AML-193 (cell line): ENCODE measurements around the gene FRMD4A.
"Not testable (repeated sequence)": the region's sequence is repeated elsewhere in the genome, so short reads cannot be mapped to it uniquely, and the experiment has no call there.

Source experiments
- DNase-seq, 2 experiments: peaks; one replicate each; lab custom pipeline; 2025; lab: John Stamatoyannopoulos, UW

FRMD4A gene

DNA sequence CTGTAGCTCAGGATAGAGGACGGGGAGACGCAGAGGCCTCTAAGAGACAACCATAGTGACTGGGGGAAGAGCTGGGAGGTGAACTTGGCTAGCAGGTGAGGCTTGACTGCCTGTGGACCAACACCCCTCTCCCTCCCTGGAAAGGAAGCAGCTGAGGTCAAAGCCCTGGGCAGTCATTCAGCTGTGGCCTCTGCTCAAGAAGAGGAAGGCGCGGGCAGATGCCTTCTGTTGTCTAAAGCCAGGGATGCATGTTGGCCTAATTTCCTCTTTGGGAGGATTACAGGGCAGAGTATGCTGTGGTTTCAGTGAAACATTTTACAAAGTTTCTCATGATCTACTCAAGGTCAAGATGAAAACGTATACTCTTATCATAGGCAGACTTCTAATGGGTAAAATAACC is 416.8 kb downstream of the FRMD4A start:
- no peak for DNase-seq

DNA sequence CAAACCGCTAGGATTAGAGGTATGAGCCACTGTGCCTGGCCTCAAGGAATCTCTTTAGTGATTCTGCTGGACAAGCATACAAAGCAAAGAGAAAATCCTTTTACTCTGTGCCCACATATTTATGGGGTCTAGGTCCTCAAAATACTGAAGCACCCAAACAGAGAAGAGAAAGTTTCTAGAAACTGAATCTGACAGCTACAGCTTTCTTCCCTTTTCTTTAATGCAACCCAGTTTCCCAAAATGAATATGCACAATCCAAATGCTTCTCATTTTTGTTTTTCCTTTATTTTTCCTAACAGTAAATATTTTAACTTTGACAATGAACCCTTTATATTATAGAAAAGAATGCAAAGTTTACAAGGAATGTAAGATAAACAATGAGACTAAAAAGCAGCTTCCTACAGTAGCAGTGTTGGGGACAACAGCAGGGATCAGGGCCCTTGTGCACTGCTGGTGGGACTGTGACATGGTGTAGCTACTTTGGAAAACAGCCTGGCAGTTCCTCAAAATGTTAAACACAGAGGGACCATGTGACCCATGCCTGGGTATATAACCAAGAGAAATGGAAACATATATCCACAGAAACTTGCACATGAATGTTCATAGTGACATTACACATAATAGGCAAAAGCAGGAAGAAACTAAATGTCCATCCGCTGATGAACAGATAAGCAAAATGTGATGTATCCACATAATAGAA is 418.8 kb downstream of the FRMD4A start:
- DNase-seq: no peak

DNA sequence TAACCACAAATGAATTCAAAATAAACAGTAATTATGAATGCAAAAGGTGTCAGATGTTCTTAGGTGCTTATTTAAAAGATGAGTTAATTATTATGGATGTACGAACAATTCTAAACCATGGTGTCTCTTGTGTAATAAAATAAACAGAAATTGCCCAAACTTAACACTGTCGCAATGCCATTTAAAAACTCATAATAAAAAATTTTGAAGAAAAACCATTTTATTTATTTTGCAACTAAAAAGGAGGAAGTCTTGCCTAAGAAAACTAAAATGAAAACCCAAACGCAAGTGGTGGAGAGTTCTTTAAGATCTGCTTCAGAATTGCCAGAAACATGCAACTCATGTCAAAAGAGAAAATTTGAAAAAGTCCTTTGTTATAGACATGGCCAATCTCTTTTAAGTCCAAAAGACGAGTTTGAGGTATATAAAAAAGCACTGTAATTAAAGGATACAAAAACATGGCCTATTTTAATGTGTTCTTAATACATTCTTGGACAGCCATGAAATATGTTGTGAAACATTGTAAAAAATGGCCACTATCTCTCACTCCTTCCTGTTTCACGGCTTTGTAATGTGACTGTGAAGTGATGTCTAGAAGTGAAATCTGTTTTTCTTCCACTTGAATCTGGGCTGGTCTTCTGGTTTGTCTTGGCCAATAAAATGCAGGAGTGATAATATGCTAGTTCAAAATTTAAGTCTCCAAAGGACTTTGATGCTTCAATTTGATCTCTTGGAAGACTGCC is 421.0 kb downstream of the FRMD4A start:
- DNase-seq: no peak

DNA sequence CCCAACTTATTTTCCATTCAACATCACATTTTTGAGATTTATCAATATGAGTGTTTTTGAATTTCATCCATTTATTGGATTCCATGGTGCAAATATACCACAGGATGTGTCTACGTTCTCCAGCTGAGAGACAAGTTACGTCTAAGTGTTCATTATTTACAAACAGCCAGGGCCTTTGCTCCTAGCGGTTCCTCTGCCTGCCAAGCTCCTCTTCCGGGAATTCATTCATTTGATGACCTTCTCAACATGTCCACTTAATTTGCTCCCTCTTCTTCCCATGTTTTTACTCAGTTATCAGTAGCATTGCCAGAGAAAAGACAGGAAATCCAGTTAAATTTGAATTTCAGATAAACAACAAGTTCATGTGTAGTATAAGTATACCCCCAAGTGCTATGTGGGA is 422.2 kb downstream of the FRMD4A start:
- DNase-seq: no peak

DNA sequence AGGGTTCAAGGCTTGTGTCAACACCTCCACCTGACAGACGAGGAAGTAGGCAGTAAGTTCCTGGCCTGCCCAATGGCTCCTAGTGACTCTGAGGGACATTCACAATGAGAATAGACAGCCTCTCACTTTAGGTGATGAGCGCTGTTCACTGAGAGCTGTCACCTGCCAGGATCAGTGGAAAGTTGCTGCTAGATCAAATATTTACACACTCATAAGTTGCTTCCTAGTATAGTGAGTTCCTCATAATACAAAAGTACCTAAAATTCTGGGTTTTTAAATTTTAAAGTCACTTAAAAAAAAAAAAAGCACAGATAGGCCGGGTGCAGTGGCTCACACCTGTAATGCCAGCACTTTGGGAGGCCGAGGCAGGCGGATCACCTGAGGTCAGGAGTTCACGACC is 423.2 kb downstream of the FRMD4A start:
- DNase-seq: no peak

DNA sequence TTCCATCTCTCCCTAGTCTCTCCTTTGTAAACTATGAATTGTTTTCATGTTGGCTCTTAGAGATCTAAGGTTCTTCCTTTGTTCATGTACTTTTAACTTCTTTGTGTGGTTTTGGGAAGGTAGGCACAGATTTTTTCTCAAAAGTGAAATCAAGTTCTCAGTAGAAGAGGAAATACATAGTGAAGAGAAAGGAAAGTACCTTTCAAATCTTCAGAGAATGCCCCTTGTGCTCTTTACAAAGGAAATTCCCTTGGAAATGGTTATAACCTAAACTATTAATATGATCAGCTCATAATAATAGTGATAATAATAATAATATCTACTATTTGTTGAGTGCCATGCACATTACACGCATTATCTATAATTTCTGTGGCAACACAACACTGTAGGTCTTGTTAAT is 425.4 kb downstream of the FRMD4A start:
- DNase-seq: no peak

DNA sequence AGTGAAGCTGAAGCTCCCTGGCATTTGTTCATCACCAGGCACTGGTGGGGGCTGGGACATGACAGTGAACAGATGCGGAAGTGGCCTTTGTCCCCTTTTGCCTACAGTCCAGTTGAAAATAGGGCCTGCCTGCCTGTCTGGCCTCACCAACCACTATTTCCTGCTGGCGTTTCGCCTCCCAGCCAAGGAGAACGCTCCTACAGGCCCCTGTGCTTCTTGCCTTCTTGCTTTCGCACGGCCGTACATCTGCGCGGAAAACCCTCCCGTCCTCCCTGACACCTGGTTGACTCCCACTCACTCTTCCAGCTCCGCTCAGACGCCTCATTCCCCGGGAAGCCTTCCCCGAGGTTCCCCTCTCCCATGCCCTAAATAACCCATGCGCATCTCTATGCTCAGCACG is 426.7 kb downstream of the FRMD4A start:
- no peak for DNase-seq

DNA sequence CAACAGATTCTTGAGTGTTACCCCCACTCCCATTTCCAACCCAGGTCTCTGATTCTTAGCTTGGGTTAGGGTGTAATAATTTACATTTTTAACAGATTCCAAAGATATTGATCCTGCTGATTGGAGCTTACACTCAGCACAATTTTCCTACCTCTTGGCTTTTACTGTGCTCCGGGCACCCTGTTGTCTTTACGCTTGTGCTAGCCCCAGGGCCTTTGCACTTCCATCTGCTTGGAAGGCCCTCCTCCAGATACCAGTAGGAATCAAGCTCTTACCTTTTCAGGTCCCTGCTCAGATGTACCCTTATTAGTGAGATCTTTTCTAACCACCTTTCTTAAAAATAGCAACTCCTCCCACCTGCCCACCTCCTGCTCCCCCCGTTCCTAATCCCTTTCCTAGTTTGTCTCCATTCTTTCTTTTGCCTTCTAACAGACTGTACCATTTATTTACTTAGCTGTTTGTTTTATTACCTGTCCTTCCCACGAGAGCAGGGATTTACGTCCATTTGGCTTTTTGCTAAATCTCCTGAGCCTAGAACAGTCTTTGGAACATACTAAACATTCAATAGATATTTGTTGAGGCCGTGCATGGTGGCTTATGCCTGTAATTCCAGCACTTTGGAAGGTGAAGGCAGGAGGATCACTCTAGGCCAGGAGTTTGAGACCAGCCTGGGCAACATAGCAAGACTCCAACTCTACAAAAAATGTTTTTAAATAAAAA is 427.7 kb downstream of the FRMD4A start:
- no peak for DNase-seq

DNA sequence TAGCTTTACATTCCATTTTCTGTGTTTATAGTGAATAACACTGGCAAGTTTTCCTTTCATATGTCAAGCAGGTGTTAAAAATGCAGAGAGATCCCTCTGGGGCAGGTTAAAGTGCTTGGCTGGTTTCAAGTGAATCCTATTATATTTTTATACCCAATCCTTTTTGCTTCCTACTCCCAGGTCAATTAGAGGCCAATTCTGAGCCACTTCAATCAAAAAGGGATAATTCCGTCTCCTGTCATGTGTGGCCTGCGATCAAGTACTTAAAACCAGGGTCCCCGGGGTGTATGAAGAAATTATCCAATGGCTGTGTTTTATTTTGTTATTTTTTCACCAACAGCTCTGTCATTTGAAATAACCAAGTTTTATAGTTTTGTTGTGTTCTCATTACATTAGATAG is 430.8 kb downstream of the FRMD4A start:
- DNase-seq: no peak

DNA sequence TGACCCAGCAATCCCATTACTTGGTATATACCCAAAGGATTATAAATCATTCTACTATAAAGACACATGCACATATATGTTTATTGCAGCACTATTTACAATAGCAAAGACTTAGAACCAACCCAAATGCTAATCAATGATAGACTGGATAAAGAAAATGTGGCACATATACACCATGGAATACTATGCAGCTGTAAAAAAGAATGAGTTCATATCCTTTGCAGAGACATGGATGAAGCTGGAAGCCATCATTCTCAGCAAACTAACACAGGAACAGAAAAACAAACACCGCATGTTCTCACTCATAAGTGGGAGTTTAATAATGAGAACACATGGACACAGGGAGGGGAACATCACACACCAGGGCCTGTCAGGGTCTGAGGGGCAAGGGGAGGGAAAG is 434.6 kb downstream of the FRMD4A start:
- DNase-seq: not testable (repeated sequence)

DNA sequence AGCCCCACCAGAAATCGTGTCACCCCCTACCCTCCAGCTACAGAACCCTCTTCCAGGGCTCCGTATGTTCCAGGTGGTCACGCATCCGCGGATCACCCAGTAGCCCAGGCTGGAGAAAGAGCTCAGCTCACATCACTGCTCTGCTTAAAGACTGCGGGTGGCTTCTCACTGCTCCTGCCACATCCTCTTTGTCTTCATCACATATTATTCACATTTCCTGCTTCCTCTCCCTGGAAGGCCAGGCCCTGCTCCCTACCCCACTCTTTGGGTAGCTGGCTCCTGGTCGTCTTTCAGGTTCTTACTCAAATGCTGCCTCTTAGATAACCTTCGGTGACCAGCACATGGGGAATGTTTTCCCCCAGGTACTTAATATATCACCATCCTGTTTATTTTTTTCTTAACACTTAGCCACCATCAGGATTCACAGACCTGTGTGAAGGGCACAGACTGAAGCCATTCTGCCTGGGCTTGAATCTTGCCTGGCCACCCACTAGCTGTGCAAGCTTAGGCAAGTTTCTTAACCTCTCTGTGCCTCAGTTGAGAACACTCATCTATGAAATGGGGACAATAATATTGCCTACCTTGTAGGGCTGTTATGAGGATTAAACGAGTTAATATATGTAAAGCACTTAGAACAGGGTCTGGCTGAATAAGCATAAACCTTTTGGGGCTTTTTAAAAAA is 436.2 kb downstream of the FRMD4A start:
- no peak for DNase-seq

DNA sequence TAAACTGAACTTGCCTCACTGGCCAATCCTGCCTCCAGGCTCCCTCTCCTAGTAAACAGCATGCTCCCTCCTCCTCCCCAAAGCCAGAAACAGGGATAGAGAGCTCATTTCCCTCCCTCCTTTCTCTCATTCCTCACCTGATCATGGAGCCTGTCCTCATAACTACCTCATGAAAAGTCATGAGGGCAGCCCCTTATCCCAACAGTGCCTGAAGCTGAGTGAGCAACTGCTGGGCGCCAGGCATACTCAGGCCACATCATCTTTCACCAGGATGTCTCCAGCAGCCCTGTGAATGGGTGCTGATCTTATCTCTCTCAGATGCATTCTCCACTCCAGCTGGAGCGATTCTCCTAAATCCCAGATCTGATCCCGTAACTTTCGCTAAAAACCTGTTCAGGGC is 436.8 kb downstream of the FRMD4A start:
- DNase-seq: no peak

DNA sequence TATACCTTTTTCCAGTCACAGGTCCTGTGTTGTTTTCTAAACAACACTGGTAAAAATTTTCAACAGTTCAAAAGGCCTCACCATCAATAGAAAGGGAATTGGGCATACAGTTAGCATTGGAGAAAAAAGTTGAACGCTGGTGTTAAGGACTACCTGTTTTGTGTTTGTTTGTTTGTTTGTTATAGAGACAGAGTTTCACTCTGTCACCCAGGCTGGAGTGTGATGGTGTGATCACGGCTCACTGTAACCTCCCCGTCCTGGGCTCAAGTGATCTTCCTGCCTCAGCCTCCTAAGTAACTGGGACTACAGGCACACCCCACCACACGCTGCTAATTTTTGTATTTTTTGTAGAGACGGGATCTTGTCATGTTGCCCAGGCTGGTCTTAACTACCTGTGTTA is 437.9 kb downstream of the FRMD4A start:
- DNase-seq: no peak

DNA sequence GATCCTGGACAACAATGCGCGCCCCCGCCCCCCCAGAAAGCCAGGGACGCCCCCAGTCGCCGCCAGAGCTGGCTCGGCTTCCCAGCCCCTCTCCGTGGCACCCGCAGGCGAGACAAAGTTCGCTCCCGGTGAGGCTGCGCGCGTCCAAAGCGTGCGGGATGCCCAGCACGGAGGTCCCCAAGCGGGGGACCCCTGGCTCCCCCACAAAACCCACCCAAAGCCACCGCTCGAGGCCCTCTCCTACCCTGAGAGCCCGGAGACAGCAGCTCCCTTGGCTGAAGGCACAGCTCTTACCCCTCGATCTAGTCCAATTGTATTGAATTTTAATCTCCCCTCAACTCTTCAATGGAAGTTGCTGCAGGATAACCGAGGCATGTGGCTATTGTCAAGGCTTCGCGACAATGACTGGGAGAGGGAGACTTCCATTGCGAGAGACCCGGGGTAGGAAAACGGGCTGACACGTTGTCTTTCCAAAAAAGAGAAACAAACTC is 438.7 kb downstream of the FRMD4A start:
- no peak for DNase-seq

DNA sequence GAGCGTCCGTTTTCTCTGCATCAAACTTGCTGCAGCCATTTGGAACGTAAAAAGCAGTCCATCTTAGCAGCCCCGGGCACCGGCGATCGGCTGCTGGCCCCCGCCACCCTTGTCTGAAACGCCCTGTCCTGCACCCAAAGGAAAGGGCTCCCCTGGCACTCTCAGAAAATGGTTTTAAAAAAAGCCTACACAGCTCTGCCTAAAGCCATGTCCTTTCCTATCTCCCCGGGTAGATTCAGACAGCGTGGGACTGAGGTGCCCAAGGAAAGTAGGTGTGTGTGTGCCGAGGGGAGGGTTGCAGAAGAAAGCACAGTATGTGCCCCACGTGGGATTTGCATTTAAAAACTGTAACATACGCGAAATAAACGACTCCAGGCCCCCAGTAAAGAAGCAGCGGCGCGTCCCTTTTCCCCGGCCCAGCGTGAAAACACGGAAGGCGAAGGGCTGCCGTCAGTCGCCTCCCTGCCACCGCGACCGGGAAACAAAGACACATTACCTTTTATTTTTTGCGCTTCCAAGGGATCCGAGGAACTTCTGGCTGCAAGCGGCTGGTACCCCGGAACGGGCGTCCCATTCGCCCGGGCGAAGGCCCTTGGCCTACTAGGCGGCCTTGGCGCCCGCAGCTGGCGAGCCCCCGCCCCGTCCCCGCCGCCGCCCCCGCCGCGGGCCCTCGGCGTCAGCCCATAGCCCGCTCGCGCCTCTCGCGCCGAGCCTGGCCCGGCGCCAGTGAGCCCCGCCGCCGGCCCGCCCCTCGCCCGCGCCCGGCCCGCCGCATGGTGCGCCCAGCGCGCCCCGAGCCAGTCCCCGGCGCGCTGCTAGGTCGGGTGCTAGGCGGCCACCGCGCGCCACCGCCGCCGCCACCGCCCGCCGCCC is 439.4 kb downstream of the FRMD4A start:
- DNase-seq: no peak

DNA sequence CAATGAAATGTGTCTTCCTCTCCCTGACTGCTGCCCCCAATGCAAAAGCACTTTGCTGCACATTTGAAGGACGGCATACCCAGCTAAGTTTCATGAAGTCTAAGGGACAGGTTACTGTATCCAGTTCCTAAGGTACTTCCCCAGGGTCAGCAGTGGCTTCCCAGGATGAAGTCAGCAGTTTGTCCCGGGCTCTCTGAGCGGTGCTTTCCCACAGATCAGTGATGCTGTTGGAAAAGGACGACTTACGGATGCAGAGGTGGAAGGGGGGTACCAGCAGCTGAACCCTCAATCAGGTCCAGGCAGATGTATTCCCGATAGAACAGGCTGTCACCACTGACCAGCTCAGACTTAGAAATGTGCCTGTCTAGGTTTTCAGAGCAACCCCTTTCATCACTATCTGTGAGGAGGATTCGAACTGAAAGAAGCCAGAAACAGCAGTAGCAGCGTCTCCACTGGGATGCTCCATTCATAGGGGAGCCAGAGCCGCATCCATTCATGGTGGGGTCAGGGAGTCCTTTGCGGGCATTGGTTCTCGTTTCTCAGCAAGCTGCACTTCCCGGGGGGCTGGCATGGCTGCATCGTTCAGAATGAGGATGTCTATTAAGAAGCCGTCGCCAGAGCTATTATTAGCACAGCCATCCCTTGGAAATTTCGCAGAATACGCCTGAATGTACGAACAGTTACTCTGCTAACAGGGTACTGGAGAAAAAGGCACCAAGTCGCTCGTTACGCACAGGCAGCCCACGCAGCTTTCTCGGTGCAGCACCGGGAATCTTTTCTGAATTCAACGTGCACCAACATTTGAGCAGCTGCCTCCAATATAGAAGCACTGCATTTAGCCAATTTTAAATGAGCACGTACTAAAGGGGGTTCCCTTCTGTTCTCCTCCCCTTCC is 440.2 kb downstream of the FRMD4A start:
- DNase-seq: no peak

DNA sequence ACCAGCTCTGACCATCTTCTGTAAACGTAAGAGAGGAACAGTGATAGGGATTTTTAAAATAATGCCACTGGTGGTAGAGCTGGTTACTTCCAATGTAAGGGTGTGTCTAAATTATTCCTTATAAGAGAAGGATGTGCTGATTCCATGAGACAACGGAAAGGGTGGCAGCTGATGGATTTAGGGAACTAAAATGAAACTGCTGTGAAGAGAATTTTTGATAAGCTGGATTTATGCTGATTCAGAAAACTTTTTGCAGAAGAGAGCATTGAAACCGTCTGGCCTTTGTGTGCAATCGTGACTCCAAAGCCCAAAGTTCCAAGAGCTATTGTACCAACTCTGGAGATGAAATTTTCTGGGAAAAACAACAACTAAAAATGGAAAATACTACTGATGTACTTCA is 443.0 kb downstream of the FRMD4A start:
- no peak for DNase-seq

DNA sequence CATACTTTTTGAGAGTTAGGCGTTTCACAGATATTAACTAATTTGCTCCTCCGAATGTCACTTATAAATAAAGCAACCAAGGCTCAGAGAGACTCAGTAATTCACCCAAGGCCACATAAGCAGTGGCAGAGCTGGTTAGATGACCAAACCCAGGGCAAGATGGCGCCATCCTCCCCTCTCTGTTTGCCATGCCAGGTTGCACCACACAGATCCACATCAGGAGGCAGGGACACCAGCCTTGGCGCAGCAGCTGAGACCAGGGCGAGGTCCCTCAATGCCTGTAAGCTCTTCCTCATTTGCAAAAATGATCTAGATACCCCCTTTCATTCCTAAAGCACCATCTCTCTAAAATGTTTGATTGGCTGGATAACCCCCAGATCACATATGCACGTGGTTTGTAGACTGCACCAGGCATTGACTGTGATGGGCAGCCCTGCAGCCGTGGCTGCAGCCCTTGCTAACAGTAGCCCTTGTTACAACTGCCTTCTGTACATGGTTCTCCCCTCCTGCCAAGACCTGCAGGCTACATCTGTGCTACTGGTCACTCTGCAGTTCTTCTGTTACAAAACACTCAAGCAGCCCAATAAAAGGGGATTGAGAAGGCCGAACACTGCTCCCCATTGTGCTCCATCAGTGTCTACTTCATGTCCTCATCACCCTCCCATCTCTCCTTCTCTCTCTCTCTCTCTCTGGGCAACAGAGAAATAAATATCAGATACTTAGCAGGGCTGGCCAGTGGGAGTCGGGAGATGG is 445.3 kb downstream of the FRMD4A start:
- no peak for DNase-seq

DNA sequence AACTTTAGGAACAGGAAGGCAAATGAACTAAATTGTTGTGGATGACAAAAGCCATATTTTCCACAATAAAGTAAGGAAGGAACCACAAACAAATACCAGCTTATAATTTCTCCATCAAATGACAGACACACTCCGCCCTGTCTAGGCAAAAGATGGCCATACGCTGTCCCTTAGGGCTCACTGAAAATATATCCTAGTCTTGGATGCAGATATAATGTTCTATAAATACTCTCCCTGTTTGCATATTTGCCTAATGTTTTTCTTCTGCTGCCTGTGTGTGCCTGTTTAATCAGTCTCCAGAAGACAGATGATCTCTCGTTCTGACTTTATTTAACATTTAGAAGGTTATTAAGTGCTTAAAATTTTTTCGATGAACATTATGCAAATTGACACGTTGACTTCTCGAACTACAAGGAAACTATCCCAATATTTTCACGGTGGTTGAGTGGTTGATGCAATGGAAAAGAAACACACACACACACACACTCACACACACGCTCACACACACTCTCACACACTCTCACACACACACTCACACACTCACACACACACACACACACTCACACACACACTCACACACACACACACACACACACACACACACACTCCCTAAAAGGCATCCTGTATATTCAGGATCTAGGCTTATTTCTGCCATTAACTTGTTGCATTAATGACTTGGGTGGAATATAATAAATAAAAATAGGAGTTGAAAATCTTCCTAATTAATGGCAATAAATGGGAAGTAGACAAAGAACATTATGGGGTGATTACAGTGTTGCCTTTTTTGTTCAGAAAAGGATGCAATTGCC is 446.9 kb downstream of the FRMD4A start:
- no peak for DNase-seq
